ENCODE results near the gene PHACTR3. TPM values are rescaled to one million over a fixed set of nuclear protein-coding genes. Genes with fewer than 3 reads are reported as not detected.

The PHACTR3 gene
- total and polyA plus RNA-seq, 2 of the 8 experiments (the other 6 are each of a cell fraction or from before 2014, with no cell fraction given) = 0.05 to 0.13 TPM

DNA sequence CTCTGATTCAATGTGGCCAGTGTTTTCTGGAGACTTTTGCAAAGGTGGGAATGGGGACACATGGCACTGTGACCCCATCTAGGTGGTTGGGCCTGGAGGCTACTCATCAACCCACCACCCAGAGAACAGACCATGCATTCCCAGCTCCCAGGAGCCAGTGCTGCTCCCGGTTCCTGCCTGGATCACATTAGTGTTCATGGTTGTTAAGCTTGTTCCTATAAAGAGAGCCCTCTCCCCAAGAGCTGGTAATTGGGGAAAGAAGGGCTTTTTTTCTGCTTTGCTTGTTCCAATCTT lies 102.0 kb downstream of the PHACTR3 start:
- FAIRE-seq = no peak
- Histone ChIP-seq H2BK120ac (replicated peaks; ENCODE audit: low read depth, low read length) (no peak overlapping the region), H4K20me1 (replicated peaks in 1 of 2; ENCODE audit: control insufficient read depth in 1 of 2, insufficient read depth in 2 of 2, low read length in 2 of 2) (no peaks in the 10 kb centered on the region), H3K4ac (replicated peaks; ENCODE audit: insufficient read length, low read depth, low read length) (no peak overlapping the region), H2BK12ac (ENCODE audit: low read depth, low read length) (no peak overlapping the region), H3K36me3 (ENCODE audit: control insufficient read depth in 2 of 4, insufficient read depth in 4 of 4, low read length in 3 of 4) (no peaks in the 10 kb centered on the region), H3K9me3 (ENCODE audit: insufficient read depth in 2 of 2, low read depth in 1 of 2, low read length in 1 of 2) (peaks cover 73 to 81% of the 10 kb centered on the region in 2 experiments), H3K79me1 (ENCODE audit: low read depth, low read length) (no peaks in the 10 kb centered on the region), H4K5ac (ENCODE audit: insufficient read length, low read depth, low read length) (no peak overlapping the region), H3K27ac (ENCODE audit: low read depth, low read length) (no peak overlapping the region), H3K18ac (ENCODE audit: extremely low read depth, low read length) (no peak overlapping the region), H2AK5ac (ENCODE audit: low read depth, low read length) (no peak overlapping the region), H3K14ac (ENCODE audit: insufficient read length) (no peak overlapping the region), H3K79me2 (ENCODE audit: control insufficient read depth in 1 of 2, insufficient read depth in 2 of 2, low read length in 2 of 2) (no peaks in the 10 kb centered on the region), H3K4me1 (replicated peaks in 1 of 4; ENCODE audit: control insufficient read depth in 3 of 4, insufficient read depth in 4 of 4, low read length in 3 of 4) (no peaks in the 10 kb centered on the region), H3K27me3 (replicated peaks in 1 of 4; ENCODE audit: control insufficient read depth in 3 of 4, extremely low read depth in 1 of 4, insufficient read depth in 3 of 4, low read length in 3 of 4) (no peaks in the 10 kb centered on the region), H3K9ac (replicated peaks in 1 of 4; ENCODE audit: extremely low read depth in 1 of 4, low read depth in 3 of 4, low read length in 3 of 4) (no peak overlapping the region), H3K4me2 (ENCODE audit: insufficient read depth in 1 of 2, low read depth in 2 of 2, low read length in 2 of 2) (no peak overlapping the region), H2AFZ (ENCODE audit: low read length) (no peak overlapping the region), H4K8ac (ENCODE audit: extremely low read depth, insufficient read depth, low read length) (no peak overlapping the region), H2BK15ac (ENCODE audit: low read length) (no peak overlapping the region), H3K23ac (ENCODE audit: insufficient read length) (no peak overlapping the region), H4K91ac (replicated peaks; ENCODE audit: insufficient read length, low read length) (no peak overlapping the region), H2BK20ac (ENCODE audit: low read length) (no peak overlapping the region), H2BK5ac (ENCODE audit: low read depth, low read length) (no peak overlapping the region), H3K23me2 (ENCODE audit: low read depth, low read length) (no peaks in the 10 kb centered on the region), H3K56ac (replicated peaks; ENCODE audit: insufficient read length, low read depth, low read length) (no peak overlapping the region), H3K4me3 (ENCODE audit: extremely low read depth in 1 of 4, insufficient read depth in 2 of 4, low read depth in 3 of 4, low read length in 4 of 4) (no peak overlapping the region)
- CTCF ChIA-PET (ENCODE audit: partially characterized antibody) = no interaction called here
- WGBS, 2 experiments (ENCODE audit: extremely low coverage in 1 of 2, insufficient coverage in 1 of 2, insufficient read length in 1 of 2, insufficient replicate concordance in 2 of 2, low coverage in 1 of 2, low lambda C conversion rate in 2 of 2, missing lambda C conversion rate in 1 of 2) = 93% methylated on average over 1 of the region's 1 CpG; no CpG with 5 or more reads in 1 of the 2 experiments
- TF ChIP-seq ZNF274 (IDR thresholded peaks at IDR 0.05; ENCODE audit: borderline replicate concordance, extremely low read depth, low read length) = no peak
- TF ChIP-seq RFX5 (IDR thresholded peaks at IDR 0.05; ENCODE audit: borderline replicate concordance, low read depth, low read length) = no peak
- TF ChIP-seq KDM4A (IDR thresholded peaks at IDR 0.05; ENCODE audit: low read depth, low read length, severe bottlenecking) = no peak
- POLR2A ChIA-PET (ENCODE audit: partially characterized antibody) = no interaction called here
- no peak for DNase-seq (ENCODE audit: low read depth in 1 of 2, low spot score in 2 of 2)
